ENCODE measurements around the gene RGL1.

Gene RGL1

GRCh38 chr1:183794088-183794487 is 10.8 kb upstream of the RGL1 start:
- Mint-ChIP-seq H3K36me3 (ENCODE audit: low read depth) (no peaks in the 10 kb centered on the region), H3K27ac (no peak overlapping the region), H3K4me1 (peaks cover 10% of the 10 kb centered on the region), H3K27me3 (ENCODE audit: low read depth) (no peaks in the 10 kb centered on the region), H3K9me3 (no peaks in the 10 kb centered on the region), H3K4me3 (no peak overlapping the region)
- TF ChIP-seq CTCF (IDR thresholded peaks at IDR 0.05; ENCODE audit: unreplicated experiment in 3 of 3), result no peak

GRCh38 chr1:183800449-183800848 is 4.5 kb upstream of the RGL1 start:
- TF ChIP-seq CTCF (IDR thresholded peaks at IDR 0.05; ENCODE audit: unreplicated experiment in 3 of 3), result no peak
- H3K9me3 Mint-ChIP-seq, result peaks cover 6% of the 10 kb centered on the region
- H3K4me1 Mint-ChIP-seq, result peaks cover 5% of the 10 kb centered on the region
- H3K36me3 Mint-ChIP-seq (ENCODE audit: low read depth), result peaks cover 3% of the 10 kb centered on the region
- no peak overlapping the region for H3K4me3 Mint-ChIP-seq
- H3K27me3 Mint-ChIP-seq (ENCODE audit: low read depth), result no peaks in the 10 kb centered on the region
- no peak overlapping the region for H3K27ac Mint-ChIP-seq

- no peak for TF ChIP-seq CTCF (IDR thresholded peaks at IDR 0.05; ENCODE audit: unreplicated experiment in 3 of 3)
- peaks cover 6% of the 10 kb centered on the region for H3K9me3 Mint-ChIP-seq
- H3K4me1 Mint-ChIP-seq, result peaks cover 12% of the 10 kb centered on the region
- H3K27ac Mint-ChIP-seq, result no peak overlapping the region
- peaks cover 3% of the 10 kb centered on the region for H3K36me3 Mint-ChIP-seq (ENCODE audit: low read depth)
- no peak overlapping the region for H3K4me3 Mint-ChIP-seq
- H3K27me3 Mint-ChIP-seq (ENCODE audit: low read depth), result no peaks in the 10 kb centered on the region
Measured at GRCh38 chr1:183801649-183802048, 3.3 kb upstream of the RGL1 start.

GRCh38 chr1:183804387-183804786 is 533 bp upstream of the RGL1 start:
- no peak for TF ChIP-seq CTCF (IDR thresholded peaks at IDR 0.05; ENCODE audit: unreplicated experiment in 3 of 3)
- Mint-ChIP-seq H3K27ac (peak overlapping the region; percentile 93 to 98 (median 97)), H3K4me3 (peak overlapping the region; percentile 96 to 99 (median 96))

GRCh38 chr1:183806125-183806524 is 1.2 kb downstream of the RGL1 start:
- Mint-ChIP-seq H3K4me1 (peaks cover 47% of the 10 kb centered on the region), H3K27me3 (ENCODE audit: low read depth) (no peaks in the 10 kb centered on the region), H3K4me3 (peak overlapping the region; percentile 96 to 99 (median 96)), H3K27ac (peak overlapping the region; percentile 92 to 98 (median 97)), H3K36me3 (ENCODE audit: low read depth) (peaks cover 27% of the 10 kb centered on the region), H3K9me3 (peaks cover 6% of the 10 kb centered on the region)
- no peak for TF ChIP-seq CTCF (IDR thresholded peaks at IDR 0.05; ENCODE audit: unreplicated experiment in 3 of 3)

More at GRCh38 chr1:183804387-183804786, 533 bp upstream of the RGL1 start:
- Mint-ChIP-seq H3K4me1 (peaks cover 38% of the 10 kb centered on the region), H3K9me3 (peaks cover 6% of the 10 kb centered on the region), H3K27me3 (ENCODE audit: low read depth) (no peaks in the 10 kb centered on the region), H3K36me3 (ENCODE audit: low read depth) (peaks cover 14% of the 10 kb centered on the region)

- H3K27ac Mint-ChIP-seq, result peak overlapping the region; percentile 92 to 98 (median 97)
- peaks cover 52% of the 10 kb centered on the region for H3K4me1 Mint-ChIP-seq
- no peak for TF ChIP-seq CTCF (IDR thresholded peaks at IDR 0.05; ENCODE audit: unreplicated experiment in 3 of 3)
- peaks cover 24% of the 10 kb centered on the region for H3K36me3 Mint-ChIP-seq (ENCODE audit: low read depth)
- peaks cover 3% of the 10 kb centered on the region for H3K9me3 Mint-ChIP-seq
- H3K4me3 Mint-ChIP-seq, result peak overlapping the region; percentile 96 to 99 (median 96)
- H3K27me3 Mint-ChIP-seq (ENCODE audit: low read depth), result no peaks in the 10 kb centered on the region
Measured at GRCh38 chr1:183806675-183807074, 1.8 kb downstream of the RGL1 start.
